DOHH2 (cell line): ENCODE measurements around the gene UBR1.
A peak's percentile ranks its signal among the peaks of the same experiment; 100 is the strongest.

Experiments used
- H3F3A ChIP-seq: fragments of 200-600 bp; sonication (generic), shearing (Covaris generic); 2 replicates; pipeline ENCODE4 v1.6.0; 2016; ENCODE audit warnings: antibody characterized with exemption, mild to moderate bottlenecking; ENCODE audit not compliant: control insufficient read depth, insufficient read depth
- H3K27ac ChIP-seq: fragments of 200-600 bp; sonication (generic); 2 replicates; pipeline ENCODE4 v1.5.1; 2014; ENCODE audit warnings: low read depth, mild to moderate bottlenecking, low read length, moderate library complexity
- H3K27me3 ChIP-seq: fragments of 200-600 bp; sonication (generic); 2 replicates; pipeline ENCODE4 v1.6.1; 2014; ENCODE audit warnings: mild to moderate bottlenecking, low read length, mixed read lengths; ENCODE audit not compliant: control insufficient read depth
- H3K36me3 ChIP-seq: fragments of 200-600 bp; sonication (generic); 2 replicates; pipeline ENCODE4 v1.6.1; 2014; ENCODE audit warnings: mild to moderate bottlenecking, low read length, moderate library complexity, mixed read lengths; ENCODE audit not compliant: control insufficient read depth
- H3K4me1 ChIP-seq: fragments of 200-600 bp; sonication (generic); 2 replicates; pipeline ENCODE4 v1.6.1; 2014; ENCODE audit warnings: mild to moderate bottlenecking, low read length, mixed read lengths; ENCODE audit not compliant: control insufficient read depth
- H3K4me2 ChIP-seq: fragments of 200-600 bp; sonication (generic); 2 replicates; pipeline ENCODE4 v1.6.0; 2014; ENCODE audit warnings: mild to moderate bottlenecking, low read length, moderate library complexity
- H3K4me3 ChIP-seq: fragments of 200-600 bp; sonication (generic); 2 replicates; pipeline ENCODE4 v1.5.1; 2014; ENCODE audit warnings: mild to moderate bottlenecking, low read length, mixed read lengths
- H3K79me2 ChIP-seq: fragments of 200-600 bp; sonication (generic); 2 replicates; pipeline ENCODE4 v1.6.1; 2014; ENCODE audit warnings: mild to moderate bottlenecking, low read length, mixed read lengths; ENCODE audit not compliant: control insufficient read depth
- H3K9me2 ChIP-seq: fragments of 200-600 bp; sonication (generic); replicated peaks from 2 replicates; pipeline ENCODE4 v1.6.1; 2014; ENCODE audit warnings: mild to moderate bottlenecking, low read length, mixed read lengths; ENCODE audit not compliant: control insufficient read depth
- H3K9me3 ChIP-seq: fragments of 200-600 bp; sonication (generic); 2 replicates; pipeline ENCODE4 v1.6.1; 2014; ENCODE audit warnings: antibody characterized with exemption, low read length, mixed read lengths; ENCODE audit not compliant: control insufficient read depth, insufficient read depth
- H4K20me1 ChIP-seq: fragments of 200-600 bp; sonication (generic); 2 replicates; pipeline ENCODE4 v1.6.0; 2014; ENCODE audit warnings: low read depth, mild to moderate bottlenecking, antibody characterized with exemption, low read length, moderate library complexity; ENCODE audit not compliant: control insufficient read depth, insufficient read depth
- EZH2phosphoT487 ChIP-seq: fragments of 200-600 bp; sonication (generic); IDR thresholded peaks from 2 replicates; pipeline ENCODE4 v1.6.1; 2017; ENCODE audit warnings: borderline replicate concordance, mild to moderate bottlenecking, antibody characterized with exemption, low read length, moderate library complexity, mixed read lengths
- TF ChIP-seq, protein P1 (sequence below): fragments of 200-600 bp; sonication (generic); IDR thresholded peaks from one replicate; pipeline ENCODE4 v1.5.1; 2014; ENCODE audit warnings: antibody characterized with exemption, mild to moderate bottlenecking, low read depth, low read length; ENCODE audit not compliant: poor library complexity, severe bottlenecking

Gene UBR1

DNA sequence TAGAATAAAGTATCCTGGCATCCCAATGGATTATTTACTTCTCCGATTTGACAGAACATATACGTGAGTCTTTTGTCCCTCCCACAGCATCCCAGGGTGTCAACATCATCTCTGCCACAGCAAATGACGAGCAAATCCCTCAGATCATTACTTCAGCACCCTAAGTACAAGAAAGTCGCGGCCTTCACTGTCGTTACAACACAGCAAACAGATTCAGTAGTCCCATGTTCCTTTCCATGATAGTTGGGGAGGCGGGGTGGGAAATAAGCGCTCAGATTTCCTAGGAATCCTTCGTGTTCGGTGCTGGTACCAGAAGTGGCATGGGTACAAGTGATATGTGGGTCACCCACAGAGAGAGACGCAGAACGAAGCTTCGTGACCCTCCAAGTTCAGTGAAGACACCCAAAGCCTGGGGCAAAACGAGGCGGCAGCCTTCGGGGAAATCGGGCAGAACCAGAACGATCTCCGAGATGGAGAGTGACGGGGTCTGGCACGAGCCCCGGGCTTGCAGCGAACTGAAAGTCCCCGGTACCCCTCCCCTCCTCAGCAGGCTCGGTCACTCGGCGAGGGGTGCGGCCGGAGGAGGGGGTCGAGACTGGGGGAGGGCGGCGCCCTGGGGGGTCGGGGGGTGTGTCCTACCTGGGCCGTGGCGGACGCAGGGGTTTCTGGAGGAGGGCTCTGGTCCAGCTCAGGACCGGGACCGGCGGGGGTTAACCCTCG, 185.9 kb downstream of the UBR1 start:
- Histone ChIP-seq H4K20me1 (0 out of 2 replicates have a peak, but pooled peaks cover 6% of the 10 kb centered on the region), H3K9me2 (no peaks in the 10 kb centered on the region), H3K4me3 (peak overlapping the region; percentile 99), H3K4me1 (peaks cover 61% of the 10 kb centered on the region), H3K27me3 (no peaks in the 10 kb centered on the region), H3K4me2 (peak overlapping the region; percentile 100), H3K27ac (peak overlapping the region; percentile 40), H3K9me3 (no peaks in the 10 kb centered on the region), H3K79me2 (peaks cover 56% of the 10 kb centered on the region), H3F3A (peaks cover 19% of the 10 kb centered on the region), H3K36me3 (no peaks in the 10 kb centered on the region)
- TF ChIP-seq, protein P1, sequence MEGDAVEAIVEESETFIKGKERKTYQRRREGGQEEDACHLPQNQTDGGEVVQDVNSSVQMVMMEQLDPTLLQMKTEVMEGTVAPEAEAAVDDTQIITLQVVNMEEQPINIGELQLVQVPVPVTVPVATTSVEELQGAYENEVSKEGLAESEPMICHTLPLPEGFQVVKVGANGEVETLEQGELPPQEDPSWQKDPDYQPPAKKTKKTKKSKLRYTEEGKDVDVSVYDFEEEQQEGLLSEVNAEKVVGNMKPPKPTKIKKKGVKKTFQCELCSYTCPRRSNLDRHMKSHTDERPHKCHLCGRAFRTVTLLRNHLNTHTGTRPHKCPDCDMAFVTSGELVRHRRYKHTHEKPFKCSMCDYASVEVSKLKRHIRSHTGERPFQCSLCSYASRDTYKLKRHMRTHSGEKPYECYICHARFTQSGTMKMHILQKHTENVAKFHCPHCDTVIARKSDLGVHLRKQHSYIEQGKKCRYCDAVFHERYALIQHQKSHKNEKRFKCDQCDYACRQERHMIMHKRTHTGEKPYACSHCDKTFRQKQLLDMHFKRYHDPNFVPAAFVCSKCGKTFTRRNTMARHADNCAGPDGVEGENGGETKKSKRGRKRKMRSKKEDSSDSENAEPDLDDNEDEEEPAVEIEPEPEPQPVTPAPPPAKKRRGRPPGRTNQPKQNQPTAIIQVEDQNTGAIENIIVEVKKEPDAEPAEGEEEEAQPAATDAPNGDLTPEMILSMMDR, result no peak
- TF ChIP-seq EZH2phosphoT487, result no peak

DNA sequence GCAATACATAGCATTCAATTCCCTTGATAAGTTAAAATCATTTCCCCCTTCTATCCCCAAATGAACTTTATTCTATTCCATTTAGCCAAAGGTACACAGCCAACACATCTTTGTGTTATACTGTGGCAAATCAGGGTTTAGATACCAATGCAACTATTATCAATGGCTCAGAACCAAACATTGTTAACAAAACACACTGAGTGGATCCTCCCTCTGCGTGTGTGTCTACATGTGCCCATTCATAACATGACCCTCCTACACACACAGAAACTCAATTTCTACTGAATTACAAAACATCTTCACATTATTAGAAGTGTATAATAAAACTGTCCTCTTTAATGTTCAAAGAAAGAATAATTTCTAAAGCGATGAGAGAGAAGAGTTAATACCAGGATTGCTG, 186.5 kb downstream of the UBR1 start:
- Histone ChIP-seq H3K27me3 (no peaks in the 10 kb centered on the region), H3K4me2 (peak overlapping the region; percentile 100), H3K4me3 (peak overlapping the region; percentile 99), H3K36me3 (no peaks in the 10 kb centered on the region), H3F3A (peaks cover 23% of the 10 kb centered on the region), H3K9me3 (no peaks in the 10 kb centered on the region), H3K79me2 (peaks cover 61% of the 10 kb centered on the region), H3K4me1 (peaks cover 65% of the 10 kb centered on the region), H4K20me1 (0 out of 2 replicates have a peak, but pooled peaks cover 6% of the 10 kb centered on the region), H3K9me2 (no peaks in the 10 kb centered on the region), H3K27ac (peak overlapping the region; percentile 40)
- no peak for TF ChIP-seq EZH2phosphoT487
- TF ChIP-seq, protein P1, result no peak

DNA sequence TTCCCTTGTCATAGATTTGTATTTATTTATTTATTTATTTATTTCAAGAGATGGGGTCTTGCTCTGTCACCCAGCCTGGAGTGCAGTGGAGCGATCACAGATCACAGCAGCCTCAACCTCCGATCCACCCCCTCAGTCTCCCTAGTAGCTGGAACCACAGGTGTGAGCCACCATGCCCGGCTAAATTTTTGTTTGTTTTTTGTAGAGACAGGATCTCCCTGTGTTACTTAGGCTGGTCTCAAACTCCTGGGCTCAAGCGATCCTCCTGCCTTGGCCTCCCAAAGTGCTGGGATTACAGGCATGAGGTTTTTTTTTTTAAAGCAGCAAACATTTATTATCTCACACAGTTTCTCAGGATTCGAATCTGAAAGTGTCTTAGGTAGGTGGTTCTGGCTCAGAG, 187.8 kb downstream of the UBR1 start:
- peaks cover 65% of the 10 kb centered on the region for H3K4me1 ChIP-seq
- TF ChIP-seq EZH2phosphoT487, result no peak
- TF ChIP-seq, protein P1, result no peak
- H3K27me3 ChIP-seq, result no peaks in the 10 kb centered on the region
- H3K9me3 ChIP-seq, result no peaks in the 10 kb centered on the region
- peak overlapping the region; percentile 99 for H3K4me3 ChIP-seq
- H3F3A ChIP-seq, result peaks cover 21% of the 10 kb centered on the region
- peaks cover 66% of the 10 kb centered on the region for H3K79me2 ChIP-seq
- no peaks in the 10 kb centered on the region for H3K36me3 ChIP-seq
- H3K27ac ChIP-seq, result no peak overlapping the region
- peak overlapping the region; percentile 100 for H3K4me2 ChIP-seq
- H3K9me2 ChIP-seq, result no peaks in the 10 kb centered on the region
- 0 out of 2 replicates have a peak, but pooled peaks cover 6% of the 10 kb centered on the region for H4K20me1 ChIP-seq
